ENCODE measurements around the gene SEC23A. TPM values are rescaled to one million over a fixed set of nuclear protein-coding genes. Genes with fewer than 3 reads are reported as not detected.
A peak's percentile ranks its signal among the peaks of the same experiment; 100 is the strongest.

Gene SEC23A
- total and polyA plus RNA-seq, 2 of the 13 experiments (the other 11 are each of a cell fraction or from before 2014, with no cell fraction given), result 403 to 887 TPM

DNA sequence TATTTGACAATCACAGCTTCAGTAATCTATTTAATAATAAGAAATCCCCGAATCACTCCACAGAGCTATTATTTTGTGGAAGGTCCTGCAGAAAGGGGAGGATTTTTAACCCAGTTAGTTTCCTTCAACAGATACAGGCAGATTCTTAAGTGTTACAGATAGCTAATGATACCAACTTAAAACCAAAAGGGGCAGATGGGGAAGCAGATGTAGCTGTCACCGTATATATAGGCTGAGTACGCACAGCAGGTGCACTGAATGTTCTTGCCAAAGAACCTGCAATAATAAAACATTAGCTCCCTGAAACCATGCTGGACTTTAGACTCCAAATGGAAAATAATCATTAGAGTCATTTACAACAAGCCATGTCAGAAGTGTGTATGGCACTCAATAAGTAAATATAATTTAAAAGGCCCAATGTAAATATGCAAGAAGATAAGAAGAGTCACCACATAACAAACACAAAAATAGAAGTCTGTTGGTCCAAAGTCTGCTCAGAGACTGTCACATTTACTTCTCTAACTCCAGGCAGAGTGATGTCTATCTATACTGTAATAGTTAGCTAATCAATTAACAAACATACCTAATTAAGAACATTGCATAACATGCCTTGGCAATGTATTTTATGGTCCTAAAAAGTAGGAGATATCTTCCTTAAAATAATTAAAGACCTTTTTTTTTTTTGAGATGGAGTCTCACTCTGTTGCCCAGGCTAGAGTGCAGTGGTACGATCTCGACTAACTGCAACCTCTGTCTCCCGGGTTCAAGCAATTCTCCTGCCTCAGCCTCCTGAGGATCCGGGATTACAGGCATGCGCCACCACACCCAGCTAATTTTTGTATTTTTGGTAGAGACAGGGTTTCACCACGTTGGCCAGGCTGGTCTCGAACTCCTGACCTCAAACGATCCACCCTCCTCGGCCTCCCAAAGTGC lies 78.8 kb downstream of the SEC23A start (continued):
- TF ChIP-seq ZNF142 (CRISPR knock-in tag; IDR thresholded peaks at IDR 0.05) (peak; percentile 50; the same call in 1 of the 2 replicates), ZNF282 (IDR thresholded peaks at IDR 0.05; ENCODE audit: partially characterized antibody) (no peak), PAX8 (CRISPR knock-in tag; IDR thresholded peaks at IDR 0.05; ENCODE audit: borderline replicate concordance) (no peak), ZNF205 (CRISPR knock-in tag; IDR thresholded peaks at IDR 0.05) (peak; percentile 96), RELA (CRISPR knock-in tag; IDR thresholded peaks at IDR 0.05) (no peak), GZF1 (CRISPR knock-in tag; IDR thresholded peaks at IDR 0.05) (peak; percentile 94), HOXA3 (CRISPR knock-in tag; IDR thresholded peaks at IDR 0.05) (peak; percentile 40), ZFP36 (IDR thresholded peaks at IDR 0.05; ENCODE audit: borderline replicate concordance, low read depth, low read length, partially characterized antibody) (peak; percentile 75), ZBTB38 (CRISPR knock-in tag; IDR thresholded peaks at IDR 0.05) (no peak), ZSCAN12 (CRISPR knock-in tag; IDR thresholded peaks at IDR 0.05) (no peak), AKNA (CRISPR knock-in tag; IDR thresholded peaks at IDR 0.05; ENCODE audit: borderline replicate concordance) (no peak), CHD2 (IDR thresholded peaks at IDR 0.05; ENCODE audit: low read depth, low read length) (no peak)
- TF ChIP-seq, protein P1, sequence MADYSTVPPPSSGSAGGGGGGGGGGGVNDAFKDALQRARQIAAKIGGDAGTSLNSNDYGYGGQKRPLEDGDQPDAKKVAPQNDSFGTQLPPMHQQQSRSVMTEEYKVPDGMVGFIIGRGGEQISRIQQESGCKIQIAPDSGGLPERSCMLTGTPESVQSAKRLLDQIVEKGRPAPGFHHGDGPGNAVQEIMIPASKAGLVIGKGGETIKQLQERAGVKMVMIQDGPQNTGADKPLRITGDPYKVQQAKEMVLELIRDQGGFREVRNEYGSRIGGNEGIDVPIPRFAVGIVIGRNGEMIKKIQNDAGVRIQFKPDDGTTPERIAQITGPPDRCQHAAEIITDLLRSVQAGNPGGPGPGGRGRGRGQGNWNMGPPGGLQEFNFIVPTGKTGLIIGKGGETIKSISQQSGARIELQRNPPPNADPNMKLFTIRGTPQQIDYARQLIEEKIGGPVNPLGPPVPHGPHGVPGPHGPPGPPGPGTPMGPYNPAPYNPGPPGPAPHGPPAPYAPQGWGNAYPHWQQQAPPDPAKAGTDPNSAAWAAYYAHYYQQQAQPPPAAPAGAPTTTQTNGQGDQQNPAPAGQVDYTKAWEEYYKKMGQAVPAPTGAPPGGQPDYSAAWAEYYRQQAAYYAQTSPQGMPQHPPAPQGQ (CRISPR knock-in tag; IDR thresholded peaks at IDR 0.05; ENCODE audit: borderline replicate concordance), result peak; percentile 73; the same call in 1 of the 2 replicates
- TF ChIP-seq, protein P2, sequence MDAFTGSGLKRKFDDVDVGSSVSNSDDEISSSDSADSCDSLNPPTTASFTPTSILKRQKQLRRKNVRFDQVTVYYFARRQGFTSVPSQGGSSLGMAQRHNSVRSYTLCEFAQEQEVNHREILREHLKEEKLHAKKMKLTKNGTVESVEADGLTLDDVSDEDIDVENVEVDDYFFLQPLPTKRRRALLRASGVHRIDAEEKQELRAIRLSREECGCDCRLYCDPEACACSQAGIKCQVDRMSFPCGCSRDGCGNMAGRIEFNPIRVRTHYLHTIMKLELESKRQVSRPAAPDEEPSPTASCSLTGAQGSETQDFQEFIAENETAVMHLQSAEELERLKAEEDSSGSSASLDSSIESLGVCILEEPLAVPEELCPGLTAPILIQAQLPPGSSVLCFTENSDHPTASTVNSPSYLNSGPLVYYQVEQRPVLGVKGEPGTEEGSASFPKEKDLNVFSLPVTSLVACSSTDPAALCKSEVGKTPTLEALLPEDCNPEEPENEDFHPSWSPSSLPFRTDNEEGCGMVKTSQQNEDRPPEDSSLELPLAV (CRISPR knock-in tag; conservative IDR thresholded peaks at IDR 0.05; ENCODE audit: low read depth), result no peak
